Muscle of back (tissue), 11 donors: ENCODE results near the gene ELMO2. TPM values are rescaled to one million over a fixed set of nuclear protein-coding genes. Genes with fewer than 3 reads are reported as not detected.

Source experiments
- DNase-seq, 3 donors: peaks; one replicate each; pipeline versions ENCODE4 v3.0.0 to v3.0.0-alpha.2; 2013
- polyA plus RNA-seq, 10 donors: library from polyadenylated mRNA; unstranded; fragments of 120-200 nt; gene quantifications; one replicate each; pipeline ENCODE4 v1.2.1, GENCODE V29; 2013; ENCODE audit not compliant: insufficient read length in 10 of 10

ELMO2 gene
- polyA plus RNA-seq, 10 donors: 33.0 to 48.5 (median 41.1) TPM

- no peak for DNase-seq
Observed at GRCh38 chr20:46353500-46354206, 52.8 kb downstream of the ELMO2 start.

DNA sequence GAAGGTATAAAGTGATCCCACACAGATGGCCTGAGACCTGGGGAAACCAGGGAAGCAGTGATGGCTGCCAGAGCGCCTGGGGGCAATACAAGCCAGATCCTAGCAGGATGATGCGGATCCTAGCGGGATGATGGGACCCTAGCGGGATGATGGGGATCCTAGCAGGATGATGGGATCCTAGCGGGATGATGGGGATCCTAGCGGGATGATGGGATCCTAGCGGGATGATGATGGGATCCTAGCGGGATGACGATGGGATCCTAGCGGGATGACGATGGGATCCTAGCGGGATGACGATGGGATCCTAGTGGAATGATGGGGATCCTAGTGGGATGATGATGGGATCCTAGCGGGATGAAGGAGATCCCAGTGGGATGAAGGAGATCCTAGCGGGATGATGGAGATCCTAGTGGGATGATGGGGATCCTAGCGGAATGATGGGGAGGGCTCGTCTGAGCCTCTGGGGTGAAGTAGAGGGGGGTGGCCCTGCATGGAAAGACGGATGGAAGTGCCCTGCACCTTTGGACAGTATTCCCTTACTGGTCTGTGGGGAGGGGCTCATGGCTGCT, 54.0 kb downstream of the ELMO2 start:
- DNase-seq: no peak

GRCh38 chr20:46351357-46352058, 54.9 kb downstream of the ELMO2 start:
- no peak for DNase-seq

- DNase-seq: no peak
Observed at GRCh38 chr20:46350986-46351267, 55.5 kb downstream of the ELMO2 start.

GRCh38 chr20:46350201-46350985, 56.0 kb downstream of the ELMO2 start:
- DNase-seq: peak in 2 of 3 donors; percentile 43 to 69

- no peak for DNase-seq
Observed at GRCh38 chr20:46349742-46350056, 56.7 kb downstream of the ELMO2 start.

GRCh38 chr20:46349035-46349741, 57.2 kb downstream of the ELMO2 start:
- peak; percentile 67 to 93 (median 83) for DNase-seq

DNA sequence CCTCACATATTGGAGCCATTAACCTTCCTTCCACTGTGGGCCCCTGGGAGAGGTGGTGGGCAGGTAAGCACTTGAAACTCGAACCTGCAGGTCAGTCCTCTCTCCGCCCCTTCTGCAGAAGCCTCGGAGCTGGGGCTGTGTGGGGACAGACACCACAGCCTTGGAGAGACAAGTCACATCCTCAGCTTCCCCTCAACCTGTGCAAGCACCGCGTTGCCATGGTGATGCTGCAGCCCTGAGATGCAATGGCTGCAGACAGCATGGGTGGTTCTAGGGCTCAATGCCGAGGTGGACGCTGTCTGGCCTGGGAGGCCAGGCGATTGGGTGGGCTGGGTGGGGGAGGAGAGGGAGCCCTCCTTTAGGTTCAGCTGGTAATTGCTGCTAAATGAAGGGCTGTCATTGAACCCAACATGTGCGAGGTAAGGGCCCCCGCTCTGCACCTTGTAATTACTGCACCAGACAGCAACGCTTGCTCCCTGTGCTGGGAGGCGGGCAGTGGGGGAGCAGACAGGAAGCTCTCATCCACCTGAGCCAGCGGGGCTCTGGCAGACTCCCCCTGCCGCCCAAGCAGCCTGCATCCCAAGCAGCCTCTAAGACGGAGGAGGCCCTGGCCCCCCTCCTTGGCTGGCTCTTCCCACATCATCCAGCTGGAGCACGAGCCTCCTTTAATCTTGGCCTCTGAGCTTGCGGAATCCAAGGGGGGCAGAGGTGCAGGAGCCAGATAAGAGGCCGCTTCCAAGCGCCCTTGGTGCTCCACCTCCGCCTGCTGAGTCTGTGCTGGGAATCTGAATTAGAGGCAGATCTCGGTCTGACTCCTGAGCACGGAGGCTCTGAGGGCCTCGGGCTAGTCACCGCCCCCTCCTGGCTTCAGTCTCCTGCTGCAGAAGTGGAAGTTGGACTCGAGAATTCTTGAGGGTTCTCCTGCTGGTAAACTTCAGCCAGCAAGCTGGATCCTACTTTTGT, 58.3 kb downstream of the ELMO2 start:
- peak; percentile 48 to 92 (median 74) for DNase-seq

DNA sequence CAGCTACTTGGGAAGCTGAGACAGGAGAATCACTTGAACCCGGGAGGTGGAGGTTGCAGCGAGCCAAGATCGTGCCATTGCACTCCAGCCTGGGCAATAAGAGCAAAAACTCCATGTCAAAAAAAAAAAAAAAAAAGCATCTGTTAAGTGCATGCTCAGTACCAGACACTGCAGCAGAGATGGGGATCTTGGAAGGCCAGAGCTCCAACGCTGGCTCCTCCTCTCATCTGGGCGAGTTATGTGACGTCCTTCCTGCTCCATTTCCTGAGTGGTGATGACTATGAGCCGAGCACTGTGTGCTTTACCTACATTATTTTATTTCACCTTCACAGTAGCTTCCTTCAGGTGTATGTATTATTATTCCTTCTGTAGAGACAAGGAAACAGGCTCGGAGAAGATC, 59.6 kb downstream of the ELMO2 start:
- no peak for DNase-seq

DNA sequence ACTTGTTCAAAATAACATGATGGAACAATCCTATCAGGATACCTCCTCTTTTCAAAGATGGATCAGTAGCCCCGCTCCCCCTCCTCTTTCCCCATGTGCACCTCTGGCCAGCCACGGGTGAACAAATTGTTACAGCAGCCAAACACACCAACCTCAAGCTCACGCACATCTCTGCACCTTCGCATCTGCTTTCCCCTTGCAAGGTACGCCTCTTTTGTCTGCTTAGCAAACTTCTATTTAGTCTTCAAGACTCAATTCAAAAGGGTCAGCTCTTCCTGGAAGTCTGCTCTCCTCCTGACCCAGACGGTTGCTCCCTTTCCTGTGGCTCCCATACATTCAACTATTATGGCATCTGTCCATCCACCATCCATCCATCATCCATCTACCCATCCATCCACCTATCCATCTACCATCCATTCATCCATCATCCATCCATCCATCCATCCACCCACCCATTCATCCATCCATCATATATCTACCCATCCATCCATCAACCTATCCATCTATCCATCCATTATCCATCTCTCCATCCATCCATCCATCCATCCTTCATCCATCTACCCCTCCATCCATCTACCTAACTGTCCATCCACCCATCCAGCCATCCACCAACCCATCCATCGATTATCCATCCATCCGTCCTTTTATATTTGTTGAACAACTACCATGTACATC, 61.8 kb downstream of the ELMO2 start:
- no peak for DNase-seq

GRCh38 chr20:46343975-46344357, 62.4 kb downstream of the ELMO2 start:
- DNase-seq: no peak

GRCh38 chr20:46343348-46343974, 63.0 kb downstream of the ELMO2 start:
- no peak for DNase-seq

- no peak for DNase-seq
Observed at GRCh38 chr20:46342451-46343347, 63.7 kb downstream of the ELMO2 start.

DNA sequence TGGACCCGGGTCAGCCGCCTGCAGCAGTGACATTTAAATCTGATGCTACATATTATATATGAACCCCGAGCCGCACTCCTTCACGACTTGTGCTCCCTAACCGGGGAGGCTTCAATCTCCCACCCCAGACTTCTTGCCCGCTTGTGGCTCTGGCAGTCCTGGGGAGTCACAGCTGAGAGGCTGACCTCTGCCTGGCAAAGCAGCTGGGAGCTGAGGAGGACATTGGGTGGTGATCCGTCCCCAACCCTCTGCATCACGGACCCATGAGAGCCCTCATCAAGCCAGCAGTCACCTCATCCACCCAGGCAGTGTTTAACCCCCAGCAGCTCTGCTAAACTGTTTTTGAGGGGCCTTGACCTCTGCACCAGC, 64.4 kb downstream of the ELMO2 start:
- no peak for DNase-seq

GRCh38 chr20:46341074-46342009, 65.1 kb downstream of the ELMO2 start:
- peak in 1 of 3 donors; percentile 68 for DNase-seq

GRCh38 chr20:46339037-46339436, 67.4 kb downstream of the ELMO2 start:
- DNase-seq: no peak

- DNase-seq: no peak
Observed at GRCh38 chr20:46336735-46337134, 69.7 kb downstream of the ELMO2 start.
